Activated B cell treated with CpG ODN at 0.5 μM for 24 hours (primary cell): Measurements from ENCODE around the gene RGSL1. TPM values are rescaled to one million over a fixed set of nuclear protein-coding genes. Genes with fewer than 3 reads are reported as not detected.

Source experiments
- ATAC-seq: fragments of 200-7000 bp; cut with Tn5 transposase; one replicate; pipeline ENCODE4 v1.10.0; 2021; ENCODE audit warnings: low read depth, mild to moderate bottlenecking, moderate library complexity
- CTCF ChIA-PET: fragments of 350-600 bp; sonication (Branson Sonifier 250); formaldehyde crosslinking; loops from one replicate; lab custom pipeline; 2021; ENCODE audit warnings: antibody characterized with exemption; lab: Charles Lee
- POLR2A ChIA-PET: fragments of 350-600 bp; sonication (Branson Sonifier 250); formaldehyde crosslinking; loops from one replicate; lab custom pipeline; 2021; ENCODE audit warnings: antibody characterized with exemption; lab: Charles Lee
- DNase-seq: peaks from one replicate; pipeline ENCODE4 v3.0.0; 2022
- H3K27ac Mint-ChIP-seq: one replicate; pipeline ENCODE4 v1.8.0; 2020; ENCODE audit warnings: mixed read lengths
- H3K27me3 Mint-ChIP-seq: one replicate; pipeline ENCODE4 v1.8.0; 2021; ENCODE audit warnings: mixed read lengths
- H3K36me3 Mint-ChIP-seq: one replicate; pipeline ENCODE4 v1.8.0; 2021; ENCODE audit warnings: low read depth, mixed read lengths
- H3K4me1 Mint-ChIP-seq: one replicate; pipeline ENCODE4 v1.8.0; 2021; ENCODE audit warnings: mixed read lengths
- H3K4me3 Mint-ChIP-seq: one replicate; pipeline ENCODE4 v1.8.0; 2020; ENCODE audit warnings: mild to moderate bottlenecking, mixed read lengths
- H3K9me3 Mint-ChIP-seq: one replicate; pipeline ENCODE4 v1.8.0; 2020; ENCODE audit warnings: mixed read lengths
- CTCF ChIP-seq: fragments of 200-600 bp; IDR thresholded peaks from one replicate; pipeline ENCODE4 v1.8.0; 2022; ENCODE audit warnings: antibody characterized with exemption, mild to moderate bottlenecking
- intact Hi-C: fragments of 100-400 bp; cut with micrococcal nuclease; formaldehyde crosslinking; loops from one replicate; pipeline ENCODE4 v1.15.1; 2024
- total RNA-seq: library from RNA; stranded (reverse); gene quantifications from 2 replicates; pipeline ENCODE4 v1.2.3, GENCODE V29; 2022

RGSL1 gene
- total RNA-seq, 1 donor from 2014 or later, result not detected

DNA sequence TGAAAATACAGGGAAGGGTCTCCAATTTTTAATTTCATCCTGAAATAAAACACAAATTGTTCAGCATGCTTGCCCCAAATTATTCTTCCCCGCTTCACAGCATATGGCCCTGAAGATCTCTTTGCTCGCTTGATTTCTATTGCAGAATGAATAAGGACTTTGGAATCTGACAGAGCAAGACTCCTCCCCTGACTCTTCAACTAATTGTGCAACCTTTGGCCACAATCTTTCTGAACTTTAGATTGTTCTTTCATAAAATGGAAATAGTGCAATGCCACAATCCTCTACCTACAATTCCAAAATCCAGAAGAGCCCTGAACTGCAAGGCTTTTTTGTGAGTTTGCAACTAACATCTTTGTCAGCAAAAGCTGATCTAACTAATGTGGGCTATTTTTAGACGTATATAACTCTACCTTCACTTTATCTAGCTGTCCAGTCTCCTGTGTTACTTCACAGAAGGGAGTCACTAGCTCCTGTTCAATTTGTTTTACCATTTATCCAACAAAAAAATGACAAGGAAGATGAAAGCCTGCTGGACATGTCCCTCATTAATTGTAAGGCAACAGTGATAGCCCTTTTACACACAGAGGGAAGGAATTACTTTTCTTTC lies 125.7 kb downstream of the RGSL1 start:
- H3K4me3 Mint-ChIP-seq, result no peak overlapping the region
- no peaks in the 10 kb centered on the region for H3K27me3 Mint-ChIP-seq
- H3K9me3 Mint-ChIP-seq, result no peaks in the 10 kb centered on the region
- intact Hi-C loops, result loop anchor here (10.0 kb wide), 1 partner anchor 1059 kb away; the partner anchor contains the start of gene ARPC5
- POLR2A ChIA-PET, result no interaction called here
- DNase-seq (no peak), ATAC-seq (no peak)
- CTCF ChIA-PET, result no interaction called here
- H3K36me3 Mint-ChIP-seq, result peaks cover 65% of the 10 kb centered on the region
- TF ChIP-seq CTCF, result no peak
- H3K27ac Mint-ChIP-seq, result no peak overlapping the region
- H3K4me1 Mint-ChIP-seq, result peaks cover 19% of the 10 kb centered on the region

GRCh38 chr1:182580736-182581135 lies 130.8 kb downstream of the RGSL1 start:
- POLR2A ChIA-PET, result no interaction called here

GRCh38 chr1:182584746-182585145 lies 134.8 kb downstream of the RGSL1 start:
- H3K9me3 Mint-ChIP-seq, result no peaks in the 10 kb centered on the region
- peaks cover 60% of the 10 kb centered on the region for H3K4me1 Mint-ChIP-seq

More at GRCh38 chr1:182580736-182581135, 130.8 kb downstream of the RGSL1 start:
- TF ChIP-seq CTCF, result no peak
- ATAC-seq (no peak), DNase-seq (no peak)
- intact Hi-C loops, result no loop called here
- Mint-ChIP-seq H3K4me3 (no peak overlapping the region), H3K27ac (no peak overlapping the region), H3K27me3 (no peaks in the 10 kb centered on the region), H3K36me3 (peaks cover 88% of the 10 kb centered on the region), H3K9me3 (no peaks in the 10 kb centered on the region), H3K4me1 (peaks cover 28% of the 10 kb centered on the region)
- CTCF ChIA-PET, result no interaction called here

GRCh38 chr1:182586380-182586779 lies 136.4 kb downstream of the RGSL1 start:
- H3K4me1 Mint-ChIP-seq, result peaks cover 60% of the 10 kb centered on the region
- no peak for TF ChIP-seq CTCF
- ATAC-seq (no peak), DNase-seq (no peak)
- ChIA-PET CTCF (no interaction called here), POLR2A (no interaction called here)
- no peak overlapping the region for H3K4me3 Mint-ChIP-seq
- H3K27me3 Mint-ChIP-seq, result no peaks in the 10 kb centered on the region
- intact Hi-C loops, result loop anchor here (5.0 kb wide), 2 partner anchors 251 to 886 kb away; partner anchors contain the start of genes DHX9 and SMG7
- H3K9me3 Mint-ChIP-seq, result no peaks in the 10 kb centered on the region
- peaks cover 61% of the 10 kb centered on the region for H3K36me3 Mint-ChIP-seq
- H3K27ac Mint-ChIP-seq, result no peak overlapping the region

More at GRCh38 chr1:182584746-182585145, 134.8 kb downstream of the RGSL1 start:
- H3K27me3 Mint-ChIP-seq, result no peaks in the 10 kb centered on the region
- no peak for DNase-seq
- no peak overlapping the region for H3K27ac Mint-ChIP-seq
- no peak overlapping the region for H3K4me3 Mint-ChIP-seq
- ATAC-seq, result no peak
- intact Hi-C loops, result loop anchor here (5.0 kb wide), 2 partner anchors 253 to 888 kb away; partner anchors contain the start of genes DHX9 and SMG7
- CTCF ChIA-PET, result interaction anchor here (2.7 kb wide), 1 partner anchor 11 kb away, joined by 8 read pairs; no protein-coding TSS in a partner anchor
- peaks cover 77% of the 10 kb centered on the region for H3K36me3 Mint-ChIP-seq
- POLR2A ChIA-PET, result no interaction called here
- no peak for TF ChIP-seq CTCF

- H3K4me3 Mint-ChIP-seq, result no peak overlapping the region
- POLR2A ChIA-PET, result no interaction called here
- no peak for ATAC-seq
- H3K4me1 Mint-ChIP-seq, result peaks cover 60% of the 10 kb centered on the region
- CTCF ChIA-PET, result interaction anchor here (1.8 to 2.2 kb wide), 3 partner anchors 11 to 103 kb away, joined by 6 to 8 read pairs (median 7); no protein-coding TSS in a partner anchor
- no peaks in the 10 kb centered on the region for H3K9me3 Mint-ChIP-seq
- intact Hi-C loops, result loop anchor here (5.0 kb wide), 2 partner anchors 250 to 885 kb away; partner anchors contain the start of genes DHX9 and SMG7
- no peak for DNase-seq
- no peak overlapping the region for H3K27ac Mint-ChIP-seq
- no peak for TF ChIP-seq CTCF
- H3K27me3 Mint-ChIP-seq, result no peaks in the 10 kb centered on the region
- peaks cover 54% of the 10 kb centered on the region for H3K36me3 Mint-ChIP-seq
Measured at GRCh38 chr1:182587093-182587492, 137.1 kb downstream of the RGSL1 start.
